Loucy (cell line): ENCODE data around the gene NOVA2.
A peak's percentile ranks its signal among the peaks of the same experiment; 100 is the strongest.

Experiments
- H2AFZ ChIP-seq: fragments of 200-600 bp; sonication (generic); 2 replicates; pipeline ENCODE4 v1.6.0; 2016; ENCODE audit warnings: antibody characterized with exemption, mild to moderate bottlenecking, low read length, moderate library complexity
- H3F3A ChIP-seq: fragments of 200-600 bp; 2 replicates; pipeline ENCODE4 v1.6.0; 2016; ENCODE audit warnings: antibody characterized with exemption, low read depth, mild to moderate bottlenecking
- H3K27me3 ChIP-seq: fragments of 200-600 bp; sonication (generic); 2 replicates; pipeline ENCODE4 v1.6.1; 2014; ENCODE audit warnings: low read length, mild to moderate bottlenecking; ENCODE audit not compliant: insufficient read depth, poor library complexity, severe bottlenecking
- H3K36me3 ChIP-seq: fragments of 200-600 bp; sonication (generic); 2 replicates; pipeline ENCODE4 v1.6.1; 2016; ENCODE audit warnings: low read length; ENCODE audit not compliant: insufficient read depth
- H3K4me1 ChIP-seq: fragments of 200-600 bp; sonication (generic); 2 replicates; pipeline ENCODE4 v1.5.1; 2014; ENCODE audit warnings: low read length, mild to moderate bottlenecking; ENCODE audit not compliant: insufficient read depth, poor library complexity, severe bottlenecking
- H3K4me2 ChIP-seq: fragments of 200-600 bp; sonication (generic); 2 replicates; pipeline ENCODE4 v1.6.0; 2014; ENCODE audit warnings: antibody characterized with exemption, low read length, low read depth, mild to moderate bottlenecking; ENCODE audit not compliant: poor library complexity, severe bottlenecking
- H3K4me3 ChIP-seq: fragments of 200-600 bp; sonication (generic); 2 replicates; pipeline ENCODE4 v1.5.1; 2014; ENCODE audit warnings: low read length, mild to moderate bottlenecking, mixed read lengths; ENCODE audit not compliant: poor library complexity, severe bottlenecking
- H3K79me2 ChIP-seq: fragments of 200-600 bp; sonication (generic); 2 replicates; pipeline ENCODE4 v1.6.1; 2014; ENCODE audit warnings: low read length; ENCODE audit not compliant: insufficient read depth
- H3K9ac ChIP-seq: fragments of 200-600 bp; sonication (generic); 2 replicates; pipeline ENCODE4 v1.6.0; 2014; ENCODE audit warnings: mild to moderate bottlenecking, low read depth, low read length, moderate library complexity; ENCODE audit not compliant: poor library complexity, severe bottlenecking
- H3K9me2 ChIP-seq: fragments of 200-600 bp; sonication (generic); replicated peaks from 2 replicates; pipeline ENCODE4 v1.6.1; 2016; ENCODE audit warnings: low read depth, low read length, mixed read lengths
- H3K9me3 ChIP-seq: fragments of 200-600 bp; sonication (generic); 2 replicates; pipeline ENCODE4 v1.6.1; 2014; ENCODE audit warnings: mild to moderate bottlenecking, antibody characterized with exemption, low read length, low read depth; ENCODE audit not compliant: insufficient read depth
- H4K20me1 ChIP-seq: fragments of 200-600 bp; sonication (generic); 2 replicates; pipeline ENCODE4 v1.6.0; 2014; ENCODE audit warnings: antibody characterized with exemption, low read length, mild to moderate bottlenecking; ENCODE audit not compliant: insufficient read depth, poor library complexity, severe bottlenecking
- EZH2phosphoT487 ChIP-seq: fragments of 200-600 bp; IDR thresholded peaks from 2 replicates; pipeline ENCODE4 v1.6.1; 2018; ENCODE audit warnings: antibody characterized with exemption, mild to moderate bottlenecking, moderate library complexity, borderline replicate concordance
- TF ChIP-seq, protein P1 (sequence below): fragments of 200-600 bp; sonication (generic); conservative IDR thresholded peaks from 2 replicates; pipeline ENCODE4 v1.5.1; 2014; ENCODE audit warnings: mild to moderate bottlenecking, antibody characterized with exemption, low read length

The NOVA2 gene

DNA sequence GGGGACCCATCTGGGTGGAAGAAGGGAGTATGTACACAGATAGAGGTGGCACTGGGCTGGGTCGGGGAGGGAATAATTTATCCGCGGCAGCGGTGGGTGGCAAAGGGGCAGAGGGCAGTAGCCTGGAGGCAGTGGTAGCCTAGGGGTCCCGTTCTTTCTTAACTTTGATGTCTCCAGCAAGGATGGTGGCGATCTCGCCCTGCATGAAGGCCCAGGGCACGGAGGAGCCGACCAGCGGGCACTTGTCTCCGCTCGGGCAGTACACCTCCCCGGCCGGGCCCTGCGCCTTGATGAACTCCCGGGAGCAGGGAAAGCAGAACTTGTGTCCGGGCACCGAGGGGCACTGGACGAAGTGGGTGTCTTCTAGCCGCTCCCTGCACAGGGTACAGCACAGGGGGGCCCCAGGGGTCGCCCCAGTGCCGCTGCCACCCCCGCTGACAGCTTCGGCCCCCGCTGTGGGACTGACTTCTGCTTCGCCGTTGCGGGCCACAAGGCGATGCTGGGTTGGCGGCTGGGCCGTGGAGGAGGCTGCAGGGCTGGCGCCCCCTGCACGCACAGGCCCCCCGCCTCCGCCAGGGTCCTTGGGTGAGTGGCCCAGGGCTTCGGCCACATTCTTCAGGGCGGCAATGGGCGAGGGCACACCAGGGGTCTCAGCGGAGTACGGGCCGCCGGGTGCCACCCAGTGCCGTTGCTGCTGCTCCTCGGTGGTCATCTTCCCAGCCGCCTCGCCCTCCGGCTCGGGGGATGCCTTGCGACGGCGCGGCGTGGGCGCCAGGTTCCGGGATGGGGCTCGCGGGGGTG, 89.6 kb downstream of the NOVA2 start:
- Histone ChIP-seq H2AFZ (no peak overlapping the region), H3K4me3 (peak overlapping the region; percentile 84), H3K9me3 (no peaks in the 10 kb centered on the region), H3K4me2 (peak overlapping the region; percentile 94), H3K36me3 (no peaks in the 10 kb centered on the region), H4K20me1 (peaks cover 27% of the 10 kb centered on the region), H3F3A (no peaks in the 10 kb centered on the region), H3K9me2 (no peaks in the 10 kb centered on the region), H3K27me3 (no peaks in the 10 kb centered on the region), H3K4me1 (peaks cover 21% of the 10 kb centered on the region), H3K79me2 (peaks cover 28% of the 10 kb centered on the region), H3K9ac (peak overlapping the region; percentile 42)
- no peak for TF ChIP-seq EZH2phosphoT487
- TF ChIP-seq, protein P1, sequence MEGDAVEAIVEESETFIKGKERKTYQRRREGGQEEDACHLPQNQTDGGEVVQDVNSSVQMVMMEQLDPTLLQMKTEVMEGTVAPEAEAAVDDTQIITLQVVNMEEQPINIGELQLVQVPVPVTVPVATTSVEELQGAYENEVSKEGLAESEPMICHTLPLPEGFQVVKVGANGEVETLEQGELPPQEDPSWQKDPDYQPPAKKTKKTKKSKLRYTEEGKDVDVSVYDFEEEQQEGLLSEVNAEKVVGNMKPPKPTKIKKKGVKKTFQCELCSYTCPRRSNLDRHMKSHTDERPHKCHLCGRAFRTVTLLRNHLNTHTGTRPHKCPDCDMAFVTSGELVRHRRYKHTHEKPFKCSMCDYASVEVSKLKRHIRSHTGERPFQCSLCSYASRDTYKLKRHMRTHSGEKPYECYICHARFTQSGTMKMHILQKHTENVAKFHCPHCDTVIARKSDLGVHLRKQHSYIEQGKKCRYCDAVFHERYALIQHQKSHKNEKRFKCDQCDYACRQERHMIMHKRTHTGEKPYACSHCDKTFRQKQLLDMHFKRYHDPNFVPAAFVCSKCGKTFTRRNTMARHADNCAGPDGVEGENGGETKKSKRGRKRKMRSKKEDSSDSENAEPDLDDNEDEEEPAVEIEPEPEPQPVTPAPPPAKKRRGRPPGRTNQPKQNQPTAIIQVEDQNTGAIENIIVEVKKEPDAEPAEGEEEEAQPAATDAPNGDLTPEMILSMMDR: no peak
